Keratinocyte (primary cell): ENCODE measurements around the gene LDLRAD4.

Experiments used
- EZH2 ChIP-seq: IDR thresholded peaks from one replicate; pipeline ENCODE4 v1.6.1; 2012; ENCODE audit warnings: inconsistent platforms, mild to moderate bottlenecking, low read length, moderate library complexity
- TF ChIP-seq, protein P1 (sequence below), 3 experiments: IDR thresholded peaks in 1 of 3; conservative IDR thresholded peaks in 1 of 3; optimal IDR thresholded peaks in 1 of 3; 2 replicates in 2 of 3; 3 replicates in 1 of 3; pipeline versions ENCODE3 to v1.5.1; 2011; ENCODE audit warnings: low read length in 3 of 3, mild to moderate bottlenecking in 3 of 3, moderate library complexity in 2 of 3, control low read depth in 1 of 3, inconsistent platforms in 1 of 3; ENCODE audit not compliant: insufficient read depth in 2 of 3; ENCODE audit errors: extremely low read depth in 1 of 3

DNA sequence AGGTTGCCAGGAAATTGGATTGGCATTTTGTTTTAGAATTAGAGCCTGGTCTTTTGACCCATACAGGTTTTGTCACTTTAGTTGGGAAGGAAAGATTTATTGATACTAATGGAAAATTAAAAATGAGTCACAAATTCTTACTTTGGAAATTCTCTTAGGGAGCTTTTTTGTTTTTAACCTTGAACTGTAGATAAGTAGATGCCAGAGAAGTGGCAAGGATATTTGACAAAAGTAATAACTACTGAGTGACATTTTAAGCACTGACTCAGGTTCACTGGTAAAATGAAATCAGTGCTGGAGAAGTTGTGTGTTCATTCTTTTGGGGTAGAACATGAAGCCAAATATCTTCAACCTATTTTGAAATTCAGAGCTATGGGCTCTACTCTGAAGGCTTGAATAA is 56.5 kb downstream of the LDLRAD4 start:
- TF ChIP-seq, protein P1, sequence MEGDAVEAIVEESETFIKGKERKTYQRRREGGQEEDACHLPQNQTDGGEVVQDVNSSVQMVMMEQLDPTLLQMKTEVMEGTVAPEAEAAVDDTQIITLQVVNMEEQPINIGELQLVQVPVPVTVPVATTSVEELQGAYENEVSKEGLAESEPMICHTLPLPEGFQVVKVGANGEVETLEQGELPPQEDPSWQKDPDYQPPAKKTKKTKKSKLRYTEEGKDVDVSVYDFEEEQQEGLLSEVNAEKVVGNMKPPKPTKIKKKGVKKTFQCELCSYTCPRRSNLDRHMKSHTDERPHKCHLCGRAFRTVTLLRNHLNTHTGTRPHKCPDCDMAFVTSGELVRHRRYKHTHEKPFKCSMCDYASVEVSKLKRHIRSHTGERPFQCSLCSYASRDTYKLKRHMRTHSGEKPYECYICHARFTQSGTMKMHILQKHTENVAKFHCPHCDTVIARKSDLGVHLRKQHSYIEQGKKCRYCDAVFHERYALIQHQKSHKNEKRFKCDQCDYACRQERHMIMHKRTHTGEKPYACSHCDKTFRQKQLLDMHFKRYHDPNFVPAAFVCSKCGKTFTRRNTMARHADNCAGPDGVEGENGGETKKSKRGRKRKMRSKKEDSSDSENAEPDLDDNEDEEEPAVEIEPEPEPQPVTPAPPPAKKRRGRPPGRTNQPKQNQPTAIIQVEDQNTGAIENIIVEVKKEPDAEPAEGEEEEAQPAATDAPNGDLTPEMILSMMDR (optimal IDR thresholded peaks at IDR 0.05 in 1 of 3, IDR thresholded peaks at IDR 0.05 in 1 of 3, conservative IDR thresholded peaks at IDR 0.05 in 1 of 3; ENCODE audit: extremely low read depth in 1 of 3, insufficient read depth in 2 of 3, low read length in 3 of 3): no peak
- no peak for TF ChIP-seq EZH2
